Subcutaneous adipose tissue (tissue), 4 donors: ENCODE measurements around the gene TMEM238L. TPM values are rescaled to one million over a fixed set of nuclear protein-coding genes. Genes with fewer than 3 reads are reported as not detected.

ENCODE experiments used
- total RNA-seq, 4 donors: library from RNA; depleted of rRNA; stranded (reverse); fragments of >200 nt; gene quantifications; one replicate each; pipeline ENCODE4 v1.1.0, GENCODE V29; 2016
- TF ChIP-seq, protein P1 (sequence below): fragments of 450-650 bp; IDR thresholded peaks from one replicate; pipeline ENCODE4 v1.5.1; 2016; ENCODE audit warnings: low read depth, mild to moderate bottlenecking, control low read depth, antibody characterized with exemption, moderate library complexity

The TMEM238L gene
- total RNA-seq, 4 donors from 2014 or later: not detected

DNA sequence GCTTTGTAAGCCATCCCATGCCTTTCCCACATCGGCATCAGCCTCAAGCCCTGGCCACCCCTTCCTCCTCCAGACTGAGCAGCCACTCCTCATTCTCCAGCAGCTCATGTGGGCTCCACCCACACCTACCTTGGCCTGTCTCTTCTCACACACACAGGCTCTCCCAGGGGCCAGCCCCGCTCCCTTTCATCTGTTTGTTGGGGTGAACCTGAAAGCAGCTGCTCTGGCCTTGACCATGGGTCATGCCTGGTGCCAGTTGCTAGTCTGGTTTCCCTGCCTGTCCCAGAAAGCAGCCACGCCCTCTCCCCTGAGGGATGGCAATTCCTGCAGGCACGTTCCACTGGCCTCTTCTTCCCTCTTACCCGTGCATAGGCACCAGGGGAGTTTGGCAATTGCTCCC lies 11.4 kb upstream of the TMEM238L start:
- TF ChIP-seq, protein P1, sequence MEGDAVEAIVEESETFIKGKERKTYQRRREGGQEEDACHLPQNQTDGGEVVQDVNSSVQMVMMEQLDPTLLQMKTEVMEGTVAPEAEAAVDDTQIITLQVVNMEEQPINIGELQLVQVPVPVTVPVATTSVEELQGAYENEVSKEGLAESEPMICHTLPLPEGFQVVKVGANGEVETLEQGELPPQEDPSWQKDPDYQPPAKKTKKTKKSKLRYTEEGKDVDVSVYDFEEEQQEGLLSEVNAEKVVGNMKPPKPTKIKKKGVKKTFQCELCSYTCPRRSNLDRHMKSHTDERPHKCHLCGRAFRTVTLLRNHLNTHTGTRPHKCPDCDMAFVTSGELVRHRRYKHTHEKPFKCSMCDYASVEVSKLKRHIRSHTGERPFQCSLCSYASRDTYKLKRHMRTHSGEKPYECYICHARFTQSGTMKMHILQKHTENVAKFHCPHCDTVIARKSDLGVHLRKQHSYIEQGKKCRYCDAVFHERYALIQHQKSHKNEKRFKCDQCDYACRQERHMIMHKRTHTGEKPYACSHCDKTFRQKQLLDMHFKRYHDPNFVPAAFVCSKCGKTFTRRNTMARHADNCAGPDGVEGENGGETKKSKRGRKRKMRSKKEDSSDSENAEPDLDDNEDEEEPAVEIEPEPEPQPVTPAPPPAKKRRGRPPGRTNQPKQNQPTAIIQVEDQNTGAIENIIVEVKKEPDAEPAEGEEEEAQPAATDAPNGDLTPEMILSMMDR: no peak

DNA sequence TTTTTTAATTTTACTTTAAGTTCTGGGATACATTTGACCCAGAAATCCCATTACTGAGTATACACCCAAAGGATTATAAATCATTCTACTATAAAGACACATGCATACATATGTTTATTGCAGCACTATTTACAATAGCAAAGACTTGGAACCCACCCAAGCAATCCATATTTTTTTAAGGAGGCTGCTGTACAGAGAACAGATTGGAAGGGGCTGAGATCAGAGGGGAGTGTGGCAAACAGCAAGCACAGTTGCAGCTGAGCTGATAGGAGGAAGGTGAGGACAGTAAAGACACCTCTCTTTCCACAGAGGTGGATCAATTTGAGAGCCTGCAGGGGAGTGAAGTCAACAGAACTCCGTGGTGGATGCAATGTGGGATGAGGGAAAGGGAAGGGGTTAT lies 10.2 kb upstream of the TMEM238L start:
- TF ChIP-seq, protein P1: no peak

DNA sequence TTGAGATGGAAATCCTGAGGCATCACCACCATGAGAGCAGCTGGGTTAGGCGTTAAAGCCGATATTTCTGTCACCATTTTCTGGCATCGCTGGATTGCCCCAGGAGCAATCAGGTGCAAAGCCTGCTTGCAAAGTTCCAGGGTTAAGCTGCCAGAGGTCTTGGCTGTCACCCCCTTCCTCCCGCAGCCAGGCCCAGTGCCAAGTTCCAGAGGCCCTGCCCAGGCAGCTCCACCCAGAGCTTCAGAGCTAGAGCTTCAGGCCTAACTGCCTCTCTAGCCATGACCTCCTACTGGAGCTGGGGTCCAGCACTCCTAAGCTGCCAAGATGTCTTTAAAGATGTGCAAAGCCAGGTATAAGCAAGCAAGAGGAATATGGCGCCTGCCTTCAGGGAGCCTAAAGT lies 8.8 kb upstream of the TMEM238L start:
- TF ChIP-seq, protein P1: no peak

DNA sequence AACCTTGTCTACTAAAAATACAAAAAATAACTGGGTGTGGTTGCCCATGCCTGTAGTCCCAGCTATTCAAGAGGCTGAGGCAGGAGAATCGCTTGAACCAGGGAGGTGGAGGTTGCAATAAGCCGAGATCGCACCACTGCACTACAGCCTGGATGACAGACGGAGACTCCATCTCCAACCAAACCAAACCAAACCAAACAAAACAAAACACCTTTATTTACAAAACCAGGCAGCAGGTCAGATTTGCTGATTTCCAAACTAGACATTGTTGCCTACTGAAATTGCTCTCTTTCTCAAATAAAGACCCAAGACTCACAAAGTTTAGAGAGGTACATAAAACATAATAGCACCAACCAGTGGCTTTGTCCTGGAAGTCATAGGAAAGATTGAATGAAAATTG lies 5.7 kb upstream of the TMEM238L start:
- TF ChIP-seq, protein P1: no peak

DNA sequence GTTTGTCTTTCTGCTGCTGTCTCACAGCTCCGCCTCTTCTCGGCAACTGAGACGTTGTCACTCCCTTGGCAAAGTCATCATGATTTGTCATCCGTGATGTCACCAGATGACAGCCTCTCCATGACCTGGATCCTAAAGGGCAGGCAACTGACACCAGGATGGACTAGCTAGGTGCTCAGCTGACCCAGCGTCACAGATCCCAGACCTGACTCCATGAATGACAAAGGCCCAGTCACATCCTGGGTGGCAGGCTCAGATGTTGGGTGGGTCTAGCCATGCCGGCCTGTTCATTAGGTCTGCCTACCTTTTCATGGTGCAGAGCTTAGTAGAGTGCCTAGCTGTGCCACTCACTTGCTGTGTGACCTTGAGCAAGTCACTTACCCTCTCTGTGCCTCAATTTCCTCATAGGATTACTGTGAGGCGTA lies 3.8 kb upstream of the TMEM238L start:
- TF ChIP-seq, protein P1: no peak

DNA sequence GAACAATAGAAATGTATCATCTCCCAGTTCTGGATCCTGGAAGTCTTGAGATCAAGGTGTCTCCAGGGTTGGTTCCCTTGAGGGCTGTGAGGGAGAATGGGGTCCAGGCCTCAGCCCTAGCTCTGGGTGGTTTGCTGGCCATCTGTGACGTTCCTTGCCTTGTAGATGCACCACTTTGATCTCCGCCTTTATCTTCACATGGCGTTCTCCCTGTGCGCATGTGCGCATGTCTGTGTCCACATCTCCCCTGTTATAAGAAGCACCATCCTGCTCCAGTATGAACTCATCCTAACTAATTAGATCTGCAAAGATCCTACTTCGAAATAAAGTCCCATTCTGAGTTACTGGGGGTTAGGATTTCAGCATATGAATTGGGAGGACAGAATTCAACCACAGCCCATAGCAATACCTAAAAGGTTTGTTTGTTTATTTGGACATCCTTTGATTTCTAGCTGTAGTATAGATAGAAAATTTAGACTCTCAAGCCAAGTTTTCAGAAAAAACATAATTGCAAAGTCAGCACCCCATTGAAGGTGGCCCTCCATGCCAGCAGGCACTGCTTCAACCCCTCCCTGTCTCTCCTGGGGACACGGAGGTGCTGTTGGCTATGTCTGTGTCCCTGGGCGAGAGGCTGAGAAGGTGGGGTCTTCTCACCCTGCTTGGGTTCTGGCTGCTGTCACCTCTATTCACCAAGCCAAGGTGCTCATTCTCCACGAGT lies 2.8 kb upstream of the TMEM238L start:
- TF ChIP-seq, protein P1: no peak

DNA sequence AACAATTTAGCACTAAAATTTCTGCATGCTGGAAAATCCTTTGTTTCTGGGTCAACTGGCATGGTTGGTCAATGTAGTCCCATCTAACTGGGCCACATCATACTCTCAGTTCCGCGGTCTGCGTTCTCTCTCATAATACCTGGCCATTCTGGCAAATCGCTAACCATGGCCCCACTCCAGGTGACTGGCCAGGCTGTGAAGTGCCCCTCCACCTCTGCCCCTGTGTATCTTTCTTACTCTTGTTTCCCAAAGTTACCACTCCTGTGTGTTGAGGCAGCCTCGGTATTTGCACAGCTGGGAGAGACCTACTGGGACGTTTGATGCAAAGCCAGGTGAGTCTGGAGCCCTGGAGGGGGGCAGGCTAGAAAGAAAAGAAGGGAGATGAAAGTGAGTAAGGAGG lies 2.0 kb upstream of the TMEM238L start:
- TF ChIP-seq, protein P1: no peak
